Ovary (tissue), 9 donors: ENCODE measurements around the gene GDF2. TPM values are rescaled to one million over a fixed set of nuclear protein-coding genes. Genes with fewer than 3 reads are reported as not detected.
A peak's percentile ranks its signal among the peaks of the same experiment; 100 is the strongest.

Experiments
- DNase-seq, 5 donors: peaks; one replicate each; pipeline ENCODE4 v3.0.0-alpha.2; 2019 to 2020
- H3K27ac ChIP-seq, 2 donors: fragments of 200-600 bp; one replicate each; pipeline versions ENCODE4 v1.5.1 to v1.8.0; 2019 to 2022
- H3K27me3 ChIP-seq: fragments of 200-600 bp; one replicate; pipeline ENCODE4 v1.8.0; 2022
- H3K36me3 ChIP-seq: fragments of 200-600 bp; sonication (generic); one replicate; pipeline ENCODE4 v1.5.1; 2019
- H3K4me1 ChIP-seq: one replicate; pipeline ENCODE4 v1.8.1; 2013; ENCODE audit warnings: mild to moderate bottlenecking, moderate library complexity; ENCODE audit not compliant: insufficient read depth
- H3K4me3 ChIP-seq: fragments of 200-600 bp; sonication (generic); one replicate; pipeline ENCODE4 v1.5.1; 2017
- H3K9me3 ChIP-seq, 2 donors: fragments of 200-600 bp in 1 of 2; sonication (generic) in 1 of 2; one replicate each; pipeline versions ENCODE4 v1.5.1 to v1.8.1; 2013 to 2019; ENCODE audit warnings: mild to moderate bottlenecking in 1 of 2, moderate library complexity in 1 of 2
- CTCF ChIP-seq, 3 donors: fragments of 450-650 bp in 2 of 3; fragments of 200-600 bp in 1 of 3; IDR thresholded peaks; one replicate each; pipeline versions ENCODE4 v1.5.1 to v1.8.0; 2016 to 2022; ENCODE audit warnings: antibody characterized with exemption in 3 of 3, mild to moderate bottlenecking in 1 of 3
- EP300 ChIP-seq: sonication (generic); formaldehyde crosslinking; IDR thresholded peaks from one replicate; pipeline ENCODE4 v1.6.1; 2017; ENCODE audit warnings: antibody characterized with exemption
- POLR2A ChIP-seq: fragments of 450-650 bp; IDR thresholded peaks from one replicate; pipeline ENCODE4 v1.6.1; 2017; ENCODE audit warnings: antibody characterized with exemption, mild to moderate bottlenecking, moderate library complexity
- WGBS, 3 donors: extraction: QIAGEN DNeasy Blood & Tissue Kit in 1 of 3; methylation state at CpG; one replicate each; pipeline versions ENCODE4 v1.1.5 to v1.1.7; 2013 to 2017; 5-methylcytosine and 5-hydroxymethylcytosine counted together
- intact Hi-C, 4 donors: fragments of 100-400 bp; cut with DNase I; formaldehyde crosslinking; loops; one replicate each; pipeline versions ENCODE4 v1.11.0 to v1.15.1; 2022 to 2023
- polyA plus RNA-seq, 2 donors: library from polyadenylated mRNA; stranded (reverse); fragments of 200-250 nt in 1 of 2; fragments of 350-450 nt in 1 of 2; fragmentation: Illumina TruSeq in 1 of 2; extraction: RNeasy Lipid Tissue Mini Kit (QIAGEN cat#74804) in 1 of 2; gene quantifications; one replicate each; pipeline ENCODE4 v1.2.3, GENCODE V29; 2013 to 2014
- total RNA-seq, 7 donors: library from RNA; depleted of rRNA in 2 of 7; stranded (reverse); fragments of >200 nt in 2 of 7; fragmentation: NEBNext Ultra II Directional in 3 of 7; extraction: Animal tissue kit (Norgen Biotek cat#: 25700) in 3 of 7; gene quantifications; one replicate each; pipeline versions ENCODE4 v1.1.0 to v1.2.4, GENCODE V29; 2016 to 2023
- donor health status: DM: no; HTN: no; CAD: no; lungs with moderate emphysema.
- donor health status: DM: no; HTN: no; CAD: no.
- donor health status: Bipolar disorder and iron deficiency.
- donor health status: DM: yes; HTN: yes; CAD: no.
- donor health status: DM: no; HTN: no; CAD: no.
- donor health status: DM: yes; HTN: yes; CAD: no.

Gene GDF2
- total and polyA plus RNA-seq, 9 donors = not detected

DNA sequence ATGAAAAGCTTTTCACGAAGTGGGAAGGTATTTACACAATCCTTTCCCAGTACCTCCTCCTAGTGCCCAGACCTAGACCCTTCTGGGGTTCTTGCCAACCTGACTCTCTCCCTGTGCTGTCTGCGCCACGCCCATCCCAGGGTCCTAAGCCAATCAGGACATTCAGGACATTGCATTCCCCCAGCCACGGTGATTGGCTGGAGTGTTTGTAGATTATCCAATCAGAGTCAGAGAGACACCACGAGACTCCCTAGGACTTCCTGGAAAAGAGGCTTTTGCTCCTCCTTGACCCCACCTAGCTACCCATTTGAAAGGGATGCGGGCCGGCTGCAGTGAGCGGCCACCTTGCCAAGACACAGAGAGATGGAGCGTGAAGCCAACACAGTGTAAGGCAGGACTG is 3.5 kb upstream of the GDF2 start:
- H3K9me3 ChIP-seq = no peaks in the 10 kb centered on the region
- intact Hi-C loops = loop anchor here in 1 of 4 donors (10.0 kb wide), 1 partner anchor 294 kb away; no protein-coding TSS in a partner anchor
- TF ChIP-seq CTCF (IDR thresholded peaks at IDR 0.05) = no peak
- TF ChIP-seq EP300 = no peak
- no peak for TF ChIP-seq POLR2A
- H3K27me3 ChIP-seq = no peaks in the 10 kb centered on the region
- no peaks in the 10 kb centered on the region for H3K4me1 ChIP-seq
- no peaks in the 10 kb centered on the region for H3K36me3 ChIP-seq
- H3K4me3 ChIP-seq = no peak overlapping the region
- DNase-seq = peak in 1 of 5 donors; percentile 3
- H3K27ac ChIP-seq = no peak overlapping the region
- WGBS, 3 donors = 79% methylated on average over 9 of the region's 9 CpGs

DNA sequence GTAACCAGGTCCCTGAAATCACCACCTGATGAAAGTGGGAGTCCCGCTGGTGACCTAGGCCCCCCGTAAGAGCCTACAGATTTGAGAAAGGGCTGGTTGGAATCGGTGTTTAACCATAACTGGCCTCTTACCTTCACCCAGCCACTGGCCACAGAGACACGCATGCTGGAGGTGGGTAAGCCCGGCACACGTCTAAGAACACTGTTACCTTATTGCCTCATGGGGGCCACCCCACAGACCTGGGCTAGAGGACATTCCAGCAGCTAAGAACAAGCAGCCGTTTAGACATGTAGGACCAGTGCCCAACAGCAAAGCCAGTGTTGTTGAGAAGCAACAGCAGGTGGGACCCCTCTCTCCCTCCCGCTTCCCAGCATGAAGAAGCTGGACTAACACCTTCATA is 2.5 kb upstream of the GDF2 start:
- intact Hi-C loops = loop anchor here in 1 of 4 donors (10.0 kb wide), 1 partner anchor 295 kb away; no protein-coding TSS in a partner anchor
- 83 to 91% (median 83%) methylated on average over 8 of the region's 8 CpGs for WGBS, 3 donors
- no peaks in the 10 kb centered on the region for H3K9me3 ChIP-seq

GRCh38 chr10:47320812-47321211 is 1.4 kb upstream of the GDF2 start:
- no peaks in the 10 kb centered on the region for H3K27me3 ChIP-seq
- no peak for DNase-seq
- no peak overlapping the region for H3K27ac ChIP-seq
- no peaks in the 10 kb centered on the region for H3K4me1 ChIP-seq
- intact Hi-C loops = no loop called here
- TF ChIP-seq POLR2A (no peak), EP300 (no peak), CTCF (IDR thresholded peaks at IDR 0.05) (no peak)
- H3K4me3 ChIP-seq = no peak overlapping the region
- WGBS, 3 donors = 52 to 59% (median 57%) methylated on average over 6 of the region's 6 CpGs
- H3K9me3 ChIP-seq = no peaks in the 10 kb centered on the region
- no peaks in the 10 kb centered on the region for H3K36me3 ChIP-seq

More for the DNA sequence above, 2.5 kb upstream of the GDF2 start:
- Histone ChIP-seq H3K4me3 (no peak overlapping the region), H3K27ac (no peak overlapping the region), H3K36me3 (no peaks in the 10 kb centered on the region), H3K4me1 (no peaks in the 10 kb centered on the region), H3K27me3 (no peaks in the 10 kb centered on the region)
- TF ChIP-seq CTCF (IDR thresholded peaks at IDR 0.05) = no peak
- DNase-seq = peak in 1 of 5 donors; percentile 7

- 70 to 90% (median 83%) methylated on average over 8 of the region's 8 CpGs for WGBS, 3 donors
- no peak overlapping the region for H3K4me3 ChIP-seq
Measured at GRCh38 chr10:47321521-47322195, 596 bp upstream of the GDF2 start.

More at GRCh38 chr10:47321521-47322195, 596 bp upstream of the GDF2 start:
- Histone ChIP-seq H3K27ac (no peak overlapping the region), H3K27me3 (no peaks in the 10 kb centered on the region), H3K4me1 (no peaks in the 10 kb centered on the region), H3K9me3 (no peaks in the 10 kb centered on the region), H3K36me3 (no peaks in the 10 kb centered on the region)
- no peak for TF ChIP-seq EP300
- TF ChIP-seq POLR2A = no peak
- TF ChIP-seq CTCF (IDR thresholded peaks at IDR 0.05) = no peak
- DNase-seq = peak in 1 of 5 donors; percentile 9
- intact Hi-C loops = no loop called here
